Sigmoid colon (tissue), 7 donors: ENCODE measurements around the gene RABEP1. TPM values are rescaled to one million over a fixed set of nuclear protein-coding genes. Genes with fewer than 3 reads are reported as not detected.

Experiments used
- DNase-seq: peaks from one replicate; pipeline ENCODE4 v3.0.0-alpha.2; 2019
- H3K27ac ChIP-seq, 4 donors: fragments of 200-600 bp; sonication (generic); one replicate each; pipeline ENCODE4 v1.5.1; 2016 to 2019; ENCODE audit warnings: mild to moderate bottlenecking in 1 of 4
- H3K27me3 ChIP-seq, 3 donors: fragments of 200-600 bp; sonication (generic); one replicate each; pipeline ENCODE4 v1.5.1; 2019; ENCODE audit warnings: mild to moderate bottlenecking in 1 of 3
- H3K36me3 ChIP-seq, 4 donors: fragments of 200-600 bp; sonication (generic); one replicate each; pipeline ENCODE4 v1.5.1; 2016 to 2019
- H3K4me1 ChIP-seq, 4 donors: fragments of 200-600 bp; sonication (generic); one replicate each; pipeline ENCODE4 v1.5.1; 2017 to 2019
- H3K4me3 ChIP-seq, 4 donors: fragments of 200-600 bp; sonication (generic); one replicate each; pipeline ENCODE4 v1.5.1; 2017 to 2019; ENCODE audit warnings: mild to moderate bottlenecking in 2 of 4, moderate library complexity in 1 of 4
- H3K9me3 ChIP-seq, 4 donors: fragments of 200-600 bp in 3 of 4; sonication (generic) in 3 of 4; one replicate each; pipeline versions ENCODE4 v1.5.1 to v1.6.1; 2013 to 2019
- CTCF ChIP-seq, 4 experiments: fragments of 450-650 bp in 3 of 4; fragments of 200-600 bp in 1 of 4; IDR thresholded peaks; one replicate each; pipeline ENCODE4 v1.5.1; 2016 to 2019; ENCODE audit warnings: antibody characterized with exemption in 4 of 4, mild to moderate bottlenecking in 3 of 4, moderate library complexity in 2 of 4
- EP300 ChIP-seq, 4 donors: sonication (generic); formaldehyde crosslinking; IDR thresholded peaks; one replicate each; pipeline ENCODE4 v1.6.1; 2017; ENCODE audit warnings: antibody characterized with exemption in 4 of 4
- POLR2A ChIP-seq, 2 donors: fragments of 450-650 bp; IDR thresholded peaks; one replicate each; pipeline ENCODE4 v1.6.1; 2016; ENCODE audit warnings: antibody characterized with exemption in 2 of 2, mild to moderate bottlenecking in 2 of 2, moderate library complexity in 2 of 2
- POLR2AphosphoS5 ChIP-seq, 4 donors: sonication (generic); formaldehyde crosslinking; IDR thresholded peaks; one replicate each; pipeline ENCODE4 v1.6.1; 2017; ENCODE audit warnings: antibody characterized with exemption in 4 of 4
- WGBS, 2 donors: extraction: QIAGEN DNeasy Blood & Tissue Kit; methylation state at CpG; one replicate each; pipeline ENCODE4 v1.1.7; 2013; 5-methylcytosine and 5-hydroxymethylcytosine counted together
- intact Hi-C: fragments of 100-400 bp; cut with DNase I; formaldehyde crosslinking; loops from one replicate; pipeline ENCODE4 v1.15.1; 2023
- polyA plus RNA-seq, 3 donors: library from polyadenylated mRNA; stranded (reverse); fragments of 200-250 nt; gene quantifications; one replicate each; pipeline ENCODE4 v1.2.3, GENCODE V29; 2013
- total RNA-seq, 4 donors: library from RNA; depleted of rRNA; stranded (reverse); fragments of >200 nt; gene quantifications; one replicate each; pipeline ENCODE4 v1.1.0, GENCODE V29; 2016
- donor health status: healthy with polysubstance abuse.
- donor health status: Bipolar disorder and iron deficiency.
- donor health status: healthy.

The RABEP1 gene
- total and polyA plus RNA-seq, 7 donors = 12.7 to 52.9 (median 39.8) TPM

DNA sequence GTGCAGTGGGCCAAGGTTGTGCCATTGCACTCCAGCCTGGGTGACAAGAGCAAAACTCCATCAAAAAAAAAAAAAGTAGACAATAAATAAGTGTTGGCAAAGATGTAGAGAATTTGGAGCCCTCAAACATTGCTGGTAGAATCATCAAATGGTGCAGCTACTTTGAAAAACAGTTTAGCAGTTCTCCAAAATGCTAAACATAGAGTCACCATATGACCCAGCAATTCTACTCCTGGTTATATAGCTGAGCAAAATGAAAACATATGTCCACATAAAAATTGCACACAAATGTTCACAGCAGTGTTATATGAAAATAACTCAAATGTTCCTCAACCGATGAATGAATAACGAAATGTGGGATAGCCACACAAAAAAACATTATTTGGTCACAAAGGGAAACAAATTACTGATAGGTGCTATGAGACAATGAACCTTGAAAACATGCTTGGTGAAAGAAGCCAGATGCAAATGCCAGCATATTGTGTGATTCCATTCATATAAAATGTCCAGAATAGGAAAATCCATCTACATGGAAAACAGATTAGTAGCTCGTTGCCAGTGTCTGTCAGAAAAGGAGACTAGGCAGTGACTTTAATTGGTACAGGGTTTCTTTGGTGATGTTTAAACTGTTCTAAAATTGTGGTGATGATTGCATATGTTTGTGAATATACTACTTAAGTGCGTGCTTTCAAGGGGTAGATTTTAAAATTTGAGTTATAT is 12.7 kb upstream of the RABEP1 start:
- no peaks in the 10 kb centered on the region for H3K4me1 ChIP-seq
- no peak overlapping the region for H3K4me3 ChIP-seq
- TF ChIP-seq EP300 (IDR thresholded peaks at IDR 0.05) (no peak), CTCF (IDR thresholded peaks at IDR 0.05) (no peak), POLR2A (IDR thresholded peaks at IDR 0.05) (no peak), POLR2AphosphoS5 (IDR thresholded peaks at IDR 0.05) (no peak)
- no peaks in the 10 kb centered on the region for H3K9me3 ChIP-seq
- H3K27me3 ChIP-seq = no peaks in the 10 kb centered on the region
- intact Hi-C loops = no loop called here
- no peak overlapping the region for H3K27ac ChIP-seq
- WGBS, 2 donors = 91 to 96% methylated on average over 4 of the region's 4 CpGs
- no peaks in the 10 kb centered on the region for H3K36me3 ChIP-seq
- DNase-seq = no peak

DNA sequence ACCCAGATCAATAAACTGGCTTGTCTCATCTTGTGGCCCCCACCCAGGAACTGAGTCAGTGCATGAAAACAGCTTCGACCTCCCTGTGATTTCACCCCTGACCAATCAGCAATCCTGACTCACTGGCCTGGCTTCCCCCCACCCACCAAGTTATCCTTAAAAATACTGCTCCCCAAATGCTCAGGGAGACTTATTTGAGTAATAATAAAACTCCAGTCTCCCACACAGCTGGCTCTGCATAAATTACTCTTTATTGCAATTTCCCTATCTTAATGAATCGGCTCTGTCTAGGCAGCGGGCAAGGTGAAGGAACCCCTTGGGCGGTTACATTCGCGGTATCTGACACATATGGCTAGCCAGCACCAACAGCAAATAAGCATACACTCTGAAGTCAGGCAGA is 9.8 kb upstream of the RABEP1 start:
- Histone ChIP-seq H3K36me3 (no peaks in the 10 kb centered on the region), H3K27ac (no peak overlapping the region), H3K4me3 (no peak overlapping the region), H3K27me3 (no peaks in the 10 kb centered on the region), H3K4me1 (no peaks in the 10 kb centered on the region), H3K9me3 (no peaks in the 10 kb centered on the region)
- intact Hi-C loops = no loop called here
- WGBS, 2 donors = 87% methylated on average over 6 of the region's 6 CpGs
- TF ChIP-seq POLR2A (IDR thresholded peaks at IDR 0.05) = no peak
- no peak for TF ChIP-seq CTCF (IDR thresholded peaks at IDR 0.05)
- no peak for TF ChIP-seq EP300 (IDR thresholded peaks at IDR 0.05)
- TF ChIP-seq POLR2AphosphoS5 (IDR thresholded peaks at IDR 0.05) = no peak
- DNase-seq = no peak

DNA sequence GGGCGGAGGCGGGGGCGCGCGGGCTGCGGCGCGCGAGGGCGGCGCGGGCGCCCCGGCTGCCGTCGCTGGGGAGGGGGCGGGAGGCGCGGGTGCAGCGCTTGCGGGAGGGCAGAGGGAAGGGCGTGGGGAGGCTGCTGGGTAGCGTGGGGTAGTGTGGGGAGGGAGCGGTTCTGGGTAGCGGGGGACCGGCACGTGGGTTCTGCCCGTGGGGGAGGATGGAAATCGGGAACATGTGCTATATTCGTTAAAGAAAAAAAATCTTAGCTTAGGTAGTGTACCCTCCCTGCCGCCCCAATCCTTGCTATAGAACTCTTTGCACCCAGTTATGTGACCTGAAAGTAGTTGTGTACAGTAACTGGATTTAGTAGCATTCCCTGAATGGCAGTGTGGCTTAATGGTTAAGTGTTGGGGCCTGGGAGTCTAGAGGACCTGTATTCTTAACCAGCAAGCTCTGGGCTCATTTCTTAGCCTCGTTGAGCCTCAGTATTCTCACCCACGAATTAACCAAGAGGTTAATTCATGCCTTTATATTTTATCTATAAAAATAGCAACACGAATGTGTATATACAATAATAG is 646 bp downstream of the RABEP1 start:
- Histone ChIP-seq H3K9me3 (no peaks in the 10 kb centered on the region), H3K27ac (peak overlapping the region; percentile 89 to 98 (median 93)), H3K4me3 (peak overlapping the region; percentile 57 to 97 (median 90)), H3K27me3 (no peaks in the 10 kb centered on the region), H3K4me1 (peaks cover 0 to 37% (median 28%) of the 10 kb centered on the region in 4 donors), H3K36me3 (no peaks in the 10 kb centered on the region)
- no peak for DNase-seq
- no peak for TF ChIP-seq POLR2A (IDR thresholded peaks at IDR 0.05)
- 2% methylated on average over 34 of the region's 34 CpGs for WGBS, 2 donors
- intact Hi-C loops = loop anchor here (5.0 kb wide), 1 partner anchor 155 kb away; the partner anchor contains the start of gene C1QBP

GRCh38 chr17:5283571-5284315 is 1.7 kb downstream of the RABEP1 start:
- H3K9me3 ChIP-seq = no peaks in the 10 kb centered on the region
- peak overlapping the region in 2 of 4 donors; percentile 84 to 96 for H3K4me3 ChIP-seq
- H3K27me3 ChIP-seq = no peaks in the 10 kb centered on the region
- no peak for TF ChIP-seq POLR2AphosphoS5 (IDR thresholded peaks at IDR 0.05)
- TF ChIP-seq POLR2A (IDR thresholded peaks at IDR 0.05) = no peak
- TF ChIP-seq CTCF (IDR thresholded peaks at IDR 0.05) = no peak
- no peak for TF ChIP-seq EP300 (IDR thresholded peaks at IDR 0.05)
- peaks cover 0 to 39% (median 31%) of the 10 kb centered on the region in 4 donors for H3K4me1 ChIP-seq
- peak overlapping the region in 1 of 4 donors; percentile 92 for H3K27ac ChIP-seq
- intact Hi-C loops = loop anchor here (5.0 kb wide), 1 partner anchor 154 kb away; the partner anchor contains the start of gene C1QBP
- H3K36me3 ChIP-seq = no peaks in the 10 kb centered on the region
- no peak for DNase-seq
- 46 to 52% methylated on average over 5 of the region's 5 CpGs for WGBS, 2 donors

DNA sequence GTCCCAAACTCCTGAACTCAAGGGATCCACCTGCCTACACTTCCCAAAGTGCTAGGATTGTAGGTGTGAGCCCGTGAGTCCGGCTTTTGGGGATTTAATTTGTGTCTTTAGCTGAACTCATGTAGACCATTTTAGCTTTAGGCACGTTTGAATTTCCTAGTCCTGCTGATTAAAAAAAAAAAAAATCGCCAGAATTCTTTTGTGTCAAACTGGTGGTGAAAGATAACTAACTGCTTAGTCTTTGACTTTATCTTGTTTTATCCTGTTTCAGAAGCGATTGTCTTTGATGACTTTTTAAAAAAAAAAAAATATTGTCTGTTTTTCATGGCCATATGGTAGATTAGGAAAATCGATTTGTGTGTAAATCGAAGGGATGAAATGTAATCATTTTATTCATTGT is 2.6 kb downstream of the RABEP1 start:
- Histone ChIP-seq H3K27me3 (no peaks in the 10 kb centered on the region), H3K27ac (no peak overlapping the region), H3K36me3 (no peaks in the 10 kb centered on the region), H3K9me3 (no peaks in the 10 kb centered on the region), H3K4me1 (peaks cover 0 to 47% (median 31%) of the 10 kb centered on the region in 4 donors), H3K4me3 (no peak overlapping the region)
- intact Hi-C loops = loop anchor here (5.0 kb wide), 1 partner anchor 153 kb away; the partner anchor contains the start of gene C1QBP
- no peak for TF ChIP-seq POLR2AphosphoS5 (IDR thresholded peaks at IDR 0.05)
- TF ChIP-seq POLR2A (IDR thresholded peaks at IDR 0.05) = no peak
- TF ChIP-seq EP300 (IDR thresholded peaks at IDR 0.05) = no peak
- no peak for TF ChIP-seq CTCF (IDR thresholded peaks at IDR 0.05)
- WGBS, 2 donors = 86% methylated on average over 7 of the region's 7 CpGs
- DNase-seq = no peak
